Hepatocyte (in vitro differentiated cells): ENCODE results near the gene ZBTB49. TPM values are rescaled to one million over a fixed set of nuclear protein-coding genes. Genes with fewer than 3 reads are reported as not detected.
A peak's percentile ranks its signal among the peaks of the same experiment; 100 is the strongest.

Experiments used
- DNase-seq: peaks from one replicate; pipeline ENCODE4 v3.0.0-alpha.2; 2016; ENCODE audit warnings: low spot score
- H2AFZ ChIP-seq: fragments of 200-600 bp; sonication (generic); 2 replicates; pipeline ENCODE4 v1.6.0; 2016; ENCODE audit warnings: antibody characterized with exemption, mild to moderate bottlenecking
- H3K27ac ChIP-seq: fragments of 200-600 bp; sonication (generic); 2 replicates; pipeline ENCODE4 v1.5.1; 2016; ENCODE audit warnings: mild to moderate bottlenecking
- H3K27me3 ChIP-seq: fragments of 200-600 bp; sonication (generic); 2 replicates; pipeline ENCODE4 v1.6.1; 2016
- H3K36me3 ChIP-seq: fragments of 200-600 bp; sonication (generic); replicated peaks from 2 replicates; pipeline ENCODE4 v1.5.1; 2016; ENCODE audit warnings: low read depth; ENCODE audit not compliant: insufficient read depth
- H3K4me1 ChIP-seq: fragments of 200-600 bp; sonication (generic); 2 replicates; pipeline ENCODE4 v1.5.1; 2016; ENCODE audit warnings: mild to moderate bottlenecking, moderate library complexity; ENCODE audit not compliant: insufficient read depth
- H3K4me2 ChIP-seq: fragments of 200-600 bp; sonication (generic); 2 replicates; pipeline ENCODE4 v1.6.0; 2016
- H3K4me3 ChIP-seq: fragments of 200-600 bp; sonication (generic); 2 replicates; pipeline ENCODE4 v1.5.1; 2016; ENCODE audit warnings: mild to moderate bottlenecking
- H3K79me2 ChIP-seq: fragments of 200-600 bp; sonication (generic); 2 replicates; pipeline ENCODE4 v1.6.0; 2017; ENCODE audit warnings: mild to moderate bottlenecking
- H3K9me2 ChIP-seq: fragments of 200-600 bp; sonication (generic); replicated peaks from 2 replicates; pipeline ENCODE4 v1.6.0; 2017; ENCODE audit warnings: mild to moderate bottlenecking; ENCODE audit not compliant: insufficient read depth
- H3K9me3 ChIP-seq: fragments of 200-600 bp; sonication (generic); 2 replicates; pipeline ENCODE4 v1.5.1; 2016; ENCODE audit warnings: low read depth, mild to moderate bottlenecking
- H4K20me1 ChIP-seq: fragments of 200-600 bp; sonication (generic); 2 replicates; pipeline ENCODE4 v1.6.0; 2016; ENCODE audit warnings: mild to moderate bottlenecking; ENCODE audit not compliant: insufficient read depth, poor library complexity, severe bottlenecking
- CTCF ChIP-seq: fragments of 200-600 bp; sonication (generic); IDR thresholded peaks from 2 replicates; pipeline ENCODE4 v1.5.1; 2016; ENCODE audit warnings: antibody characterized with exemption, mild to moderate bottlenecking; ENCODE audit not compliant: poor library complexity
- EZH2 ChIP-seq: fragments of 200-600 bp; sonication (generic); IDR thresholded peaks from 2 replicates; pipeline ENCODE4 v1.6.1; 2016; ENCODE audit warnings: antibody characterized with exemption, mild to moderate bottlenecking, borderline replicate concordance
- EZH2phosphoT487 ChIP-seq: fragments of 200-600 bp; sonication (generic); IDR thresholded peaks from one replicate; pipeline ENCODE4 v1.6.1; 2018; ENCODE audit warnings: antibody characterized with exemption, mild to moderate bottlenecking, low read depth, moderate library complexity; ENCODE audit not compliant: unreplicated experiment, severe bottlenecking
- WGBS: methylation state at CpG from one replicate; pipeline ENCODE4 v1.1.6; 2016; ENCODE audit warnings: low lambda C conversion rate; ENCODE audit errors: missing lambda C conversion rate; 5-methylcytosine and 5-hydroxymethylcytosine counted together
- polyA plus RNA-seq: library from polyadenylated mRNA; unstranded; fragments of >200 nt; fragmentation: Nextera tagmentation; extraction: Ambion mirVana; gene quantifications from 2 replicates; pipeline ENCODE4 v1.2.1, GENCODE V29; 2016
- total RNA-seq: library from RNA; depleted of rRNA; stranded (reverse); fragments of >200 nt; gene quantifications from 2 replicates; pipeline ENCODE4 v1.2.3, GENCODE V29; 2014

Gene ZBTB49
- total and polyA plus RNA-seq, 2 experiments from 2014 or later: 2.2 to 3.3 TPM

- H2AFZ ChIP-seq: peak overlapping the region; percentile 45
- H3K36me3 ChIP-seq: no peaks in the 10 kb centered on the region
- H3K4me2 ChIP-seq: peak overlapping the region; percentile 81
- peaks cover 15% of the 10 kb centered on the region for H3K4me1 ChIP-seq
- no peak for TF ChIP-seq EZH2
- TF ChIP-seq EZH2phosphoT487: no peak
- TF ChIP-seq CTCF: no peak
- H3K27me3 ChIP-seq: no peaks in the 10 kb centered on the region
- no peak overlapping the region for H3K27ac ChIP-seq
- no peak for DNase-seq
- no peaks in the 10 kb centered on the region for H3K9me2 ChIP-seq
- peaks cover 3% of the 10 kb centered on the region for H4K20me1 ChIP-seq
- WGBS: 2% methylated on average over 10 of the region's 10 CpGs
- H3K9me3 ChIP-seq: no peaks in the 10 kb centered on the region
- peaks cover 66% of the 10 kb centered on the region for H3K79me2 ChIP-seq
- peak overlapping the region; percentile 48 for H3K4me3 ChIP-seq
Observed at GRCh38 chr4:4289597-4289940, 482 bp upstream of the ZBTB49 start.

- H3K79me2 ChIP-seq: peaks cover 85% of the 10 kb centered on the region
- H2AFZ ChIP-seq: no peak overlapping the region
- H3K27me3 ChIP-seq: no peaks in the 10 kb centered on the region
- H3K4me1 ChIP-seq: peaks cover 12% of the 10 kb centered on the region
- H3K36me3 ChIP-seq: no peaks in the 10 kb centered on the region
- H3K9me3 ChIP-seq: no peaks in the 10 kb centered on the region
- no peaks in the 10 kb centered on the region for H3K9me2 ChIP-seq
- DNase-seq: no peak
- WGBS: 97% methylated on average over 3 of the region's 3 CpGs
- H3K4me3 ChIP-seq: no peak overlapping the region
- TF ChIP-seq EZH2phosphoT487: no peak
- TF ChIP-seq CTCF: no peak
- TF ChIP-seq EZH2: no peak
- peaks cover 8% of the 10 kb centered on the region for H4K20me1 ChIP-seq
- no peak overlapping the region for H3K4me2 ChIP-seq
- H3K27ac ChIP-seq: no peak overlapping the region
Observed at GRCh38 chr4:4293279-4293678, 3.2 kb downstream of the ZBTB49 start.

GRCh38 chr4:4296283-4296846 is 6.3 kb downstream of the ZBTB49 start:
- Histone ChIP-seq H3K4me3 (no peak overlapping the region), H4K20me1 (peaks cover 8% of the 10 kb centered on the region), H3K4me1 (peaks cover 3% of the 10 kb centered on the region), H3K4me2 (no peak overlapping the region), H3K27me3 (no peaks in the 10 kb centered on the region), H3K36me3 (no peaks in the 10 kb centered on the region), H3K79me2 (peaks cover 64% of the 10 kb centered on the region), H3K27ac (no peak overlapping the region), H2AFZ (no peak overlapping the region), H3K9me2 (no peaks in the 10 kb centered on the region), H3K9me3 (no peaks in the 10 kb centered on the region)
- 95% methylated on average over 5 of the region's 5 CpGs for WGBS
- TF ChIP-seq EZH2: no peak
- no peak for TF ChIP-seq CTCF
- no peak for TF ChIP-seq EZH2phosphoT487
- DNase-seq: no peak
